HG03196 (cell line): Measurements from ENCODE around the gene TXNRD1.
"Not testable (repeated sequence)": the region's sequence is repeated elsewhere in the genome, so short reads cannot be mapped to it uniquely, and the experiment has no call there.

Experiments
- ATAC-seq: cut with Tn5 transposase; IDR thresholded peaks from one replicate; pipeline ENCODE4 v1.9.1; 2021; ENCODE audit not compliant: unreplicated experiment

The TXNRD1 gene

DNA sequence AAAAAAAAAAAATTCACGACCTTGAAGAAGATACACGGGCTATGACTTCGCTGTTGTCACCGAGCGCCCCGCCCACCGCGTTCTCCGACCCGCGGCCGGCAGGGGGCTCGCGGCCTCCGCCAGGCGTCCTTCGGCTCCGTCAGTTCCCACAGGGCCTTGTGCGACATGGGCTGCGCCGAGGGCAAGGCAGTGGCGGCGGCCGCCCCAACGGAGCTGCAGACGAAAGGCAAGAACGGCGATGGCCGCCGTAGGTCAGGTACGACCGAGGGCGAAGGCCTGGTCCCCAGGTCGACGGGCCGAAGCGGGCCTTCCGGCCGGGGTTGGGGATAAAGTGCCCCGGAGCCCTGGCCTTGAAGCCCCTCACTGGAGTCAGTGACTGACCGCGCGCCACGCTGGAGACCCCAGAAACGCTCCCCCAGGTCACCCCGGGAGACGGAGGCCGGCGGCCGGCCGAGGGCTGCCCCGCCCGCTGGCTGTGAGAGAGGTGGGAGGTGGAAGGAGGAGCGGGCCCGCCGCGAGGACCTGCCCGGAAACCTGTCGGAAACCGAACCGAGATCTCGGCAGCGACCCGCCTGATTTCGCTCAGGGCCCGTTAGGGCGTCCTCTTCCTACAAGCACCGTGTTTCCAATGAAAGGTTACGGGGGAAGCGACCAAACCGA, at the start of gene TXNRD1:
Gene TXNRD1 (plus strand): TSS at position 142 of the 660 bp plus-strand sequence. CDS start 24 bp downstream, at position 166.
- peak; percentile 90 for ATAC-seq

DNA sequence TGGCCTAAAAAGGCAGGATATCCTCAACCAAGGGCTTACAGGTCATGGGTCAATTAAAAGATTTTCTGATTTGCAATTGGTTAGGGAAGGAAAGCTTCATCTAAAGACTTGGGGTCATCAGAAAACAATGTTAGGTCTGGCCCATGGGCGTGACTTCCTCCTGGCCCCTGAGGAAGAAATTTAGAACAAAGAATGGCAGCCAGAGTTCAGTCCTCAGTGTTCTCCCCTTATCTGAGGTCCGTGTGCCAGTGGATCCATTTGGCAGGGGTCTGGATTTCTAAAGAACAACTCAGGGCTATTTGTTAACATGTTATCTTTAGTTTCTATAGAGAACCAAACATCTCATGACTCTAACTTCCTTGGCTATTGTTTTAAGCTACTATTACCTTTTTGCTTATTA, 49.8 kb upstream of the TXNRD1 start:
- ATAC-seq = no peak

DNA sequence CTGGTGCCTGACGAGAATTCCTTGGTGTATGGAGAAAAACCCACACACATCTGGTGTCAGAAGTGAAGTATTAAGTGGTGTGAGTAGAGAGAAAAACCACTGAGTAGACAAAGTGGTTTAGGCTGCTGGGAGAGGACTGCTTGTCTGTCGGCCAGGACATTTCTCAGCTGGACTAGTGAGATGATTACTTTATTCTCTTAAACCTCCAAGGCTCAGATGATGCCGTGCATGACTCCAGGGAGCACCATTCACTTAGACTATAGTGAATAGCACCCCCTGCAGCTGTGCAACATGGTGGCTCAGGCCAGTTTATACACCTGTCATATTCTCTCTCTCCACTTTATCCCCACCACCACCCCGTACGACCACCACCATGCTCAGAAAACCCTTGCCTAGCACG, 49.1 kb upstream of the TXNRD1 start:
- no peak for ATAC-seq

DNA sequence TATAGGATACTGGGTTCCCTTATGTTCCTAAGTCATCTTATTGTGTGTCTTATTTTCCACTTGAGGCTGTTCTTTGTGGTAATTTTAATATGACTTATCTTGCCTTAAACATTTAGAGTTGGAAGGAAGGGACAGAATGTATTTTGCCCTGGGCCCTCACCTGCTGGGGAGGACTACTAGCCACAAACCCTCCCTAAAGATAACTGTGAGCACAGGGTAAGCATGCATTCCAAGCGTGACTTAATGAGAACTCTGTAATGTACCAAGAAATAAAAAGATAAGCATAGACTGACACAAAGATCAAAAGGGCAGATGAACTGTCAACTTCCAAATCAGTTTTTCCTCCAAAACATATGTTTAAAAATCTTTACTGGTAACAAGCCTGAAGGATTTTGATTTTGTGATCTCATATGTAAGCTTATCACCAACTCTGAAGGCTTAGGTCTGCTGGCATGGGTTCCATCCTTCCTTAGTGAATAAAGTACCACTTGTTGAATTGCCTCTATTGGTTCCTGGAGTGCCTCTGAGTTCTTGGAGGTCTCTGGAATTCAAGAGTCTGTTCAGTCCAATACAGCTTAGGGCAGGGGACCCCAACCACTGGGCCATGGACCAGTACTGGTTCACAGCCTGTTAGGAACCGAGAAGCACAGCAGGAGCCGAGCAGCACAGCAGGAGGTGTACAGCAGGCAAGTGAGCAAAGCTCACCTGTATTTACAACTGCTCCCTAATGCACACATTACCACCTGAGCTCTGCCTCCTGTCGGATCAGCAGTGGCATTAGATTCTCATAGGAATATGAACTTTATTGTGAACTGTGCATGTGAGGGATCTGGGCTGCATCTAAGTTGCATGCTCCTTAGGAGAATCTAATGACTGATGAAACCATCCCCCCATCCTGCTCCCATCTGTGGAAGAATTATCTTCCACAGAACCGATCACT, 47.8 kb upstream of the TXNRD1 start:
- no peak for ATAC-seq

DNA sequence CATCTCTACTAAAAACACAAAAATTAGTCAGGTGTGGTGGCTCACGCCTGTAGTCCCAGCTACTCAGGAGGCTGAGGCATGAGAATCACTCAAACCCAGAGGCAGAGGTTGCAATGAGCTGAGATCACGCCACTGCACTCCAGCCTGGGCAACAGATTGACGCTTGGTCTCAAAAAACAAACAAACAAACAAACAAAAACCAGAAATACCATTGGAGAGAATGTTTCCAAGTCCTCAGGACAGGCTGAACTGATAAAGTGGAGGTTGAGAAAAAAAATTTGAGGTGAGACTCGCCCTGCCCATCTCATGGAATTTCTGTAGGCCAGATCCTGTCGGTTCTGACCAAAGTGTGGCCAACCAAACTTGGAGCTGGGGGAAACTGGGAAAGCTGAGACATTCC, 47.0 kb upstream of the TXNRD1 start:
- no peak for ATAC-seq

DNA sequence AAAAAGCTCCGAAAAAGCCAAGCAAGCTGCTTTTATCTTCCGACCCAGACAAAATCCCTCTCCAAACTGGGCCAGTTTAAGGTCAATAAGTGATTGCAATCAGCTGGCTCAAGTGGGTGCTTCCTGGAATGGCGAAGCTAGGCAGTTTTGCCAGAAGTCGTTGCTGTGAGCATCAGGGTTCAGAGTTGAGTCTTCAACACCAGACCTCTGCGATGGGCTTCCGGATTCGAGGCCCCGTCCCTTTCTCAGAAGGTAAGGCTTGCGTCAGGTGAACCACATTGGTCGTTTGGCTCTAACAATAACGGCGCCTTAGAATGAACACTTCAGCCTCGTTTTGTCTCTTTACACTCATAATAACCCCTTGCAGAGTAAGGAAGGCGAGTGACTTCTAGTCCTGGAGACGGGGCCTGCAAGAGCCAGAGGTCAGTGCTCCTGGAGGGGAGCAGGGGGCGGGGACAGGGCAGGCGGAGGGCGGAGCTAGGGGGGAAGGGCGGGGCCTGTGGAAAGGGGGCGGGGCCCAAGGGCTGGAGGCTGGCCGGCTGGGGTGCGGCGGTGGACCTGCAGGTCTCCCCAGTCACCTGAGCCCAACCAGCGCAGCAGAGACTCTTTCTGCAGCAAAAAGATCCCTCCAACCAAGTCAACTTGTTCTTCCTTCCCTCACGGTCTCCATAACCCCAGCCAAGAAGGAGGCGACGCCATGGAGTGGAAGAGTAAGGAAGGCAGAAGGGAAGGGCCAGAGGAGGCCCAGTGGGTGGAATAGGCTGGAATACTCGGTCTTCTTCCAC, 43.6 kb upstream of the TXNRD1 start:
- no peak for ATAC-seq

DNA sequence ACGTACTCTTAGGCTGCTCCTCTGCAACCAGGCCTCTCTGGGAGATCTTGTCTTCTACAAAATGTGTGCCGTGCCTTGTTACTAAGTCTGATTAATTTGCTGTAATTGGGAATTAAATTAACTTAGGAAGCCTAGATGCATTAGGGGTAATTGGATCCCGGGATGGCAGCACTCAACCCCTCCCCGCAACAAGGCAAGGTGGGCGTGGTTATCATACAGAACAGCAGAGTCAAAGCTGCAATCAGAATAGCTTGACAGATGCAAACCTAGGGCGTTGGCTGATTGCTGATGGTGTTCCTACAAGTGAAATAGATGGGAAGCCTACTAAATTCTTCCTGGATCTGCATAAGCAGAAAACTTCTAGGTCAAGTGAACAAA, 43.0 kb upstream of the TXNRD1 start:
- ATAC-seq = no peak

DNA sequence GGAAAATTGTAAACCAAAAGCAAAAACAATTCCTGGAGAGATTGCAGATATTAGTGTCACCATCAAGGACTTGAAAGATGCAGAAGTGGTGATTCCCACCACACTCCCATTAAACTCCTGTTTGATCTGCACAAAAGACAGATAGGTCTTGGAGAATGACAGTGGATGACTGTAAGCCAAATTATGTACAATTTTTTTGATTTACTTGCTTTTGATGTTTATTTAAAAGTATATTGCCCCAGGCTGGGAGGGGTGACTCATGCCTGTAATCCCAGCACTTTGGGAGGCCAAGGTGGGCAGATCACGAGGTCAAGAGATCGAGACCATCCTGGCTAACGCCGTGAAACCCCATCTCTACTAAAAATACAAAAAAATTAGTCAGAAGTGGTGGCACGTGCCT, 41.8 kb upstream of the TXNRD1 start:
- ATAC-seq = not testable (repeated sequence)

DNA sequence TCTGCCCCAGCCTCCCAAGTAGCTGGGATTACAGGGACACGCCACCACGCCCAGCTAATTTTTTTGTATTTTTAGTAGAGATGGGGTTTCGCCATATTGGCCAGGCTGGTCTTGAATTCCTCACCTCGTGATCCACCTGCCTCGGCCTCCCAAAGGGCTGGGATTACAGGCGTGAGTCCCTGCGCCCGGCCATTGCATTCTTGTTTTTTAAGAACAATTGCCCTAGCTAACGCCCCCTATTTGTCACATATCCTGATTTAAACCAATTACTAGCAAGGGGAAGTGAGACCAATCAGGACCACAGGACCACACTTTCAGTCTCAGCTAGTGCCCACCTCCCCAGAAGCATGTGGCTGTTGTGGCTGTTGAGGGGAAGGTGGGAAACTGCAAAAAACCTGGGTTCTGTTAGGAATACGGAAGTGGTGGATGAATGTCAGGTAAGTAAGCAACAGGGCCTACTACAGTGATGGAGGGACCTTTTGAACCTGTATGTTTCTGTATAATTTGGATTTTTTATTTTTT, 39.8 kb upstream of the TXNRD1 start:
- no peak for ATAC-seq

DNA sequence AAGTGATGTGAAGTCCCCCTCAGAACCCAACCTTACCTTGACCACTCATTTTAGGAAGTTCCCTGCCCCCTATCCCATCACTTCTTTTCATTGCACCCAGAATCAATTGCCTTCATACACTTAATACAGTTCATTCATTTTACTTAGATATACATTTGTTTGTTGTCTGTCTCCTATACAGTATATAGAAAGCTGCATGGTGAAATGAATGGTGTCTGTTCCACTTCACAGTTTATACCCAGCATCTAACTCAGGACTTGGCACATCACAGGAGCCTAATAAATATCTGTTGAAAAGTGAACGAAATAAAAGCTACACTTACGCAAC, 38.3 kb upstream of the TXNRD1 start:
- ATAC-seq = no peak

DNA sequence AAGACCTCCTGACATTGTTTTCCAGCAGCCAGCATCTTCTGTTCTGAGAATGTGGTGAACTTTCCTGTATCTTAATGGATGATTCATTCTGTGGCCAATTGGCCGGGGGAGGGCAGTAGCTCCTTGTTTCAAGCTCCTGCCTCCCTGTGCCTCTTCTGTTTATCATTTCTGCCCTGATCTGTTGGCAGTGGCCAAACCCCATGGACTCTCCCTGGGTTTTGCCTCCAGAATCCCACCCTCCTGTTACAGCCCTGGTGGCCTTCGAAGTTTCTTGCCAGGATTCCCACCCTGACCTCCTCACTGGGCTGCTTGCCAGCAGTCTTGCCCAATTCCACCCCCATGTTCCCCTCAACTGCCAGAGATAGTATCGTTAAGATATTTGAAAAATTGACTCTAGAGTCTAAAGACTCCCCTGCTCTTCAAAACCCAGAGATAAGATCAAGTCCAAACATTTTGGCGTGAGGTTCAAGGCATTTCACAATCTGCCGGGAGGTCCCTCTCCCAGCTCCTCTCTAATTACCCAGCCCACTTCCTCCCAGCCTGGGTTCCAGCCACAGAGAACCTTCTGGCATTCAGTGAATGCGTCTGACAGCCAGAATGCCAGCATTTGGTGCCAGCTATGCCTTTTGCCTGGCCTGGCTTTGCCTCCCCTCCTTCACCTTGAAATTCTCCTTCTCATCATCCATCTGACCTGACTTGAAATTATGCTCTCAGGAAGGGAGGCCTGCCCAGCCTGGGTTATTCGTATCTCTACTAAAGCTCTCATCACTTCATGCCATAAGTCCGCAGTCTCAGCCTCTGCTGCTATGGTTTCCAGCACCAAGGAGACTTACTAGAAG, 37.7 kb upstream of the TXNRD1 start:
- ATAC-seq = no peak

DNA sequence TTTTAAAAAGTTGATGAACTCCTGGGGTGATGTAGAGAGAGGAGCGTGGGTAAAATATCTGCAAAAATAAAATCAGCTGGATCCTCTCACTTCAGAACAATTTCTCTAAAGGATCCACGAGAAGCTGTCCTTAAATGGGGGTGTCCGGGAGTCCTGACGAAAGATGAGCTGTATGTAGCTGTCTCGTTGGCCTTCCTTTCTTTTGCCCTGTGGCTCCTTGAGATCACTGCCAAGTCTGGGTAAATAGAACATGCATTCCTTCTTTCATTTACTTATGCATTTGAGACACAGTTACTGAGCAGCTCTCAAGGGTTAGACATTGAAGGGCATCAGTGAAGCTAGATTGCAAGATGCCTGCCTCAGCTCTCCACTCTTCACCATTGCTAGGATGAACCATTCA, 35.2 kb upstream of the TXNRD1 start:
- ATAC-seq = no peak

DNA sequence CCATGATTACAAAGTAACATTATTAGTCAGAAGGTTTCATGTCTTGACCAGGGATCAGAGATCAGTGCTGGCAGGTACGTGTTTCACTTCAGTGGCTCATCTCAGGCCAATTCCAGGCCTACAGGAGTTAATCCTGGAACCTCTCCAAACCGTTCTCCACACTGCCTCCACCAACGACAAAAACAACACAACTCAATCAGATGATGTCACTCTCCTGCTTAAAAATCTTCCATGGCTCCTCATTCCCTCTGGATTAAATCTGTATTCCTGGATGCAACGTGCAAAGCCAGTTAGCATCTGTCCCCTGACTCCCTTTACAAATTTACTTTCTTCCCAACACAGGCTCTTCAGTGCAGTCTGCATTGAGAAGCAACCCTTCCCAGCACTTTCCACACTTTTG, 34.3 kb upstream of the TXNRD1 start:
- no peak for ATAC-seq

DNA sequence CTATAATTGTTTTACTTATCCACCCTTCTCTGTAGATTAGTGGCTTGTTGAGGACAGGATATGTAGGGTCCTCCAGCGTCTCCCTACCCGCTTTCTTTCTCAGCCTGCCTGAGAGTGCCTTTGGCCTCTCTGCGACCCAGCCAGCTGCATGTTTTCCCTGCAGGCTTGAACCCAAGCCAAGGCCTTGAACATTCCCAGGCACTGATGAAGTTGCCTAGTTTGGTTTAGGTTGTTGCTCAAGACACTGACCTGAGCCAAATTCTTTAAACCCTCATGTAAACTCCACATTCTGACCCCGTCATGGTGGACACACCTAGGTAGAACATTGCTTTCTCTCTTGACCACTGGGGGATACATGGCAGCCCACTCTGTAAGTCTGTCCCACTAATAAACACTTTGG, 33.4 kb upstream of the TXNRD1 start:
- ATAC-seq = no peak

DNA sequence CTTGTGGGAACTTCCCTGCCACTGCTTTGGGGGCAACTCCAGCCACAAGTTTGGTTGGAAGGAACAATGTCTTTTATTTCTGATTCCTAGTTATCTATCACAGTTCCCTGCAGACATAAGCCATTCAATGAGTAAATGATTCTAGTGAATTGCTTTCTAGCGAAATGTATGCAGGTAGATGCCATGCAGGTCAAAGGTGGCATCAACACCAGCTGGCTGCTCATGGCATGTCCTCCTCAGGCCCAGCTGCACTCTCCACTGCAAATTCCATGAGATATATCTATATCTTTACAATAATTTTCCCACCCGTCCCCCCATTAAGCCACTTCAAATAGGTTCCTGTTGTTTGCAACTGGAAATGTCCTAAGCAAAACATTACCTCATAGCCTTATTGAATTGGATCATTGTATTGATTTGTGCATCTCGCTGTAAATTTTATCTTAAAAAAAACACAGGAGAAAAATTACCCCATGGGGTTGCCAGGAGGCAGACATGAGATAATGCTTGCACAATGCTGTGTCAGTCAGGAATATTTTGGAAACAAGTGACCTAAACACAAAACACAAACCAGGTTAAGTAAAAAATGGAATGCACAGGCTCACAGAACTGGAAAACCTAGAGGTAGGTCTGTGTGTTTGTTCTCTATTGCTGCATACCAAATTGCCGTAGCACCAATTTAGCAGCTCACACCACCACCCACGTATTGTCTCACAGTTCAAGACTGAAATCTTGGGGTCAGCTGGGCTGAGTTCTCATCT, 32.8 kb upstream of the TXNRD1 start:
- no peak for ATAC-seq

DNA sequence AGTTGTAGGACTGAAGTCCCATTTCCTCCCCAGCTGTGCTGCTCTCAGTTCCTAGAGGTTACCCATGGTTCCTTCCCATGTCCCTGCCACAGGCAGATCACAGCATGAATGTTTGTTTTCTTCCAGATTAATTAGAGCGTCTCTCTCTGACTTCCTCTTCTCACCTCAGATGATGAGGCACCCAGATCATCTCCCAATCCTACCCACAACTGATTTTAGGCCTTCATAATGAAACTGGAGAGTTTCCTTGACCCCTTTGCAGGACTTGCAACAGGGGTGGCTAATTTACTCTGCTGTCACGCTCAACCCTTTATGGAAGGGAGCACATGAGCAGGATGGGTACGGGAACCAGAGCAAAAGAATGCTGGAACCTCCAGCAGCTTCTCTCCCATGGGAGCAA, 32.1 kb upstream of the TXNRD1 start:
- ATAC-seq = no peak

DNA sequence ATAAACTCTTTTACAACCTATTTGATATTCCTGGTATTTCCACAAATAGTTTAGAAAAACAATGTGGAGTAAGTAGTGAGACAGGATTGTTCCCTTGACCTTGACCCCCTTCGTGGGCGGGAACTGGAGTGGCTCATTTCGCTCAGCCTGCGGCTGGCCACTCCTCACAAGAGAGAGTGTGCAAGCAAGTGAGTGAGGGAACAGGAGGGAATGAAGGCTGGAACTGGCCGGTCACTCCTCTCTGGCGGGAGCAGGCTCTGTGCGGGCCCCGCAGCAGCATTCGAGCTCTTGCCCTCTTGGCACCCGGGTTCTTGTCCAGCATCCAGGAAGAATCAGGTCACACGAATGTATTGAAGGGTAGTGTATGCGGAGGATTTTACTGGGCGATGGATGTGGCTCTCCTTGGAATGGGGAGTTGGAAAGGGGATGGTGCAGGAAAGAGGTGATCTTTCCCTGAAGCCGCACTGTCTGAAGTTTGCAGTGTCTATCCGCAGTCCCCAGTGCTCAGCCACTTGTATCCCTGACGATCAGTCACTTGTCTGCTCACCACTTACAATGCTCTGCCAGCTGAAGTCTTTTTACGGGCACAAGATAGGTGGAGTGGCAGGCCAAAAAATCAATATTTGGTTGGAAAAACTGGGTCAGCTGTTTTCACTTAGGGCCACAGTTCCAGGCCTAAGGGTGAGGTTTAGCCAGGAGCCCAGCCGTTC, 28.0 kb upstream of the TXNRD1 start:
- ATAC-seq = no peak

DNA sequence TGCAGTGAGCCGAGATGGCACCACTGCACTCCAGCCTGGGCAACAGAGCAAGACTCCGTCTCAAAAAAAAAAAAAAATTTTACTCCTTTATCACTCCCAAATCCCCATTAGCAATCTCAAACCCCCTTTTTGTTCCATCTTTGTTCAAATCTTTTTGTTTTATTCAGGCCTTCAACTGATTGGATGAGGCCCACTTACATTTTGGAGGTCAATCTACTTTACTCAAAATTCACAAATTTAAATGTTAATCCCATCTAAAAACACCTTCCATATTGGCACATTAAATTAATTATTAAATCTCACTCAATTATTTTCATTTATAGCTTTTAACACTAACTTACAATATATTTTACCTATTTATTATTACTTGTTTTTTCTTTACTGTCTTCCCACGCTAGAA, 27.0 kb upstream of the TXNRD1 start:
- ATAC-seq = no peak

DNA sequence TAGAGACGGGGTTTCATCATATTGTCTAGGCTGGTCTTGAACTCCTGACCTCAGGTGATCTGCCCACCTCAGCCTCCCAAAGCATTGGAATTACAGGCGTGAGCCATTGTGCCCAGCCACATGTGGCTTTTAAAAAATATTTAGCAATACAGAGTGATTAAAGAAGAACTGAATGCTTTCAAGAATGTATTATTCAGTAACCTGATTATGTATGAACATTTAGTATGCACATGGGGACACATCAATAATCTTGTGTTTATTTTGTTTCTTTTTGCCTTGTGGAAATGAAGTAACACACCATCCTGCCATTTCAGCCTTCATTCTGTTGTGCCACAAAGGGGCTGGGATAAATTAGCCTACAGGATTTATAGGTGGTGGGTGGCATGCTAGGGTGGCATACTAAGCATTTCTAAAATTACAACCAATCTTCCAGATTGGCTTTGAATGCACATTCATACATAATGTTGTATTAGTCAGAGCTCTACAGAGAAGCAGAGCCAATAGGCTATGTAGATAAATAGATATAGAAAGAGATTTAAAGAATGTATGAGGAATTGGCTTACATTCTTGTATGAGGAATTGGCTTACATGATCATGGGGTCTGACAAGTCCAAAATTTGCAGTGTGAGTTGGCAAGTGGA, 25.5 kb upstream of the TXNRD1 start:
- no peak for ATAC-seq
